WTC11 (cell line): ENCODE data around the gene COL19A1. TPM values are rescaled to one million over a fixed set of nuclear protein-coding genes. Genes with fewer than 3 reads are reported as not detected.

Experiments used
- ATAC-seq: fragments of 200-7000 bp; cut with Tn5 transposase; 2 replicates; pipeline ENCODE4 v1.10.0; 2021; ENCODE audit warnings: mild to moderate bottlenecking, moderate library complexity
- CTCF ChIA-PET: fragments of 300-600 bp; sonication (Branson Sonifier 250); formaldehyde crosslinking; loops from one replicate; lab custom pipeline; 2021; ENCODE audit warnings: antibody characterized with exemption; lab: Charles Lee
- POLR2A ChIA-PET: fragments of 350-600 bp; sonication (Branson Sonifier 250); formaldehyde crosslinking; loops from one replicate; lab custom pipeline; 2021; ENCODE audit warnings: antibody characterized with exemption; lab: Charles Lee
- DNase-seq: peaks from one replicate; pipeline ENCODE4 v3.0.0; 2021; ENCODE audit warnings: low spot score
- H3K27ac Mint-ChIP-seq: 2 replicates; pipeline ENCODE4 v1.8.0; 2021; ENCODE audit warnings: mixed read lengths
- H3K27me3 Mint-ChIP-seq: 2 replicates; pipeline ENCODE4 v1.8.0; 2021; ENCODE audit warnings: low read depth, mild to moderate bottlenecking, moderate library complexity, mixed read lengths
- H3K36me3 Mint-ChIP-seq: 2 replicates; pipeline ENCODE4 v1.8.0; 2021; ENCODE audit warnings: mixed read lengths
- H3K4me1 Mint-ChIP-seq: 2 replicates; pipeline ENCODE4 v1.8.0; 2022; ENCODE audit warnings: mixed read lengths
- H3K4me3 Mint-ChIP-seq: 2 replicates; pipeline ENCODE4 v1.8.0; 2021; ENCODE audit warnings: mild to moderate bottlenecking, moderate library complexity, mixed read lengths
- H3K9me3 Mint-ChIP-seq: 2 replicates; pipeline ENCODE4 v1.8.0; 2021; ENCODE audit warnings: mixed read lengths
- ARID4B ChIP-seq: sonication (generic); formaldehyde crosslinking; IDR thresholded peaks from 2 replicates; pipeline ENCODE4 v1.8.0; 2023; ENCODE audit warnings: missing genetic modification reagents, mild to moderate bottlenecking, borderline replicate concordance
- ESRRA ChIP-seq: sonication (generic); formaldehyde crosslinking; IDR thresholded peaks from 2 replicates; pipeline ENCODE4 v1.8.1; 2022; ENCODE audit warnings: mild to moderate bottlenecking, missing genetic modification reagents, borderline replicate concordance
- FOXJ3 ChIP-seq: sonication (generic); formaldehyde crosslinking; IDR thresholded peaks from 2 replicates; pipeline ENCODE4 v1.9.0; 2021; ENCODE audit warnings: missing genetic modification reagents, mild to moderate bottlenecking, borderline replicate concordance
- FOXK1 ChIP-seq: sonication (generic); formaldehyde crosslinking; IDR thresholded peaks from 2 replicates; pipeline ENCODE4 v1.8.0; 2022; ENCODE audit warnings: mild to moderate bottlenecking, moderate library complexity, missing genetic modification reagents
- HMGA2 ChIP-seq: fragments of 250-450 bp; sonication (Bioruptor Pico); IDR thresholded peaks from 2 replicates; pipeline ENCODE4 v1.4.0; 2021; ENCODE audit warnings: mild to moderate bottlenecking, moderate library complexity
- KAT7 ChIP-seq: sonication (generic); formaldehyde crosslinking; IDR thresholded peaks from 2 replicates; pipeline ENCODE4 v1.8.1; 2023; ENCODE audit warnings: missing genetic modification reagents, mild to moderate bottlenecking, borderline replicate concordance
- RELA ChIP-seq: sonication (generic); formaldehyde crosslinking; IDR thresholded peaks from 2 replicates; pipeline ENCODE4 v1.8.1; 2022; ENCODE audit warnings: missing genetic modification reagents, mild to moderate bottlenecking, borderline replicate concordance
- SOX15 ChIP-seq: fragments of 250-450 bp; sonication (Bioruptor Pico); IDR thresholded peaks from 2 replicates; pipeline ENCODE4 v1.9.0; 2021; ENCODE audit warnings: mild to moderate bottlenecking
- TP53 ChIP-seq: sonication (generic); formaldehyde crosslinking; IDR thresholded peaks from 2 replicates; pipeline ENCODE4 v1.8.1; 2023; ENCODE audit warnings: mild to moderate bottlenecking, missing genetic modification reagents
- USF1 ChIP-seq: sonication (generic); formaldehyde crosslinking; IDR thresholded peaks from 2 replicates; pipeline ENCODE4 v1.8.0; 2022; ENCODE audit warnings: mild to moderate bottlenecking, missing genetic modification reagents
- ZNF263 ChIP-seq: sonication (generic); formaldehyde crosslinking; IDR thresholded peaks from 2 replicates; pipeline ENCODE4 v1.8.1; 2022; ENCODE audit warnings: low read depth, mild to moderate bottlenecking, moderate library complexity, missing genetic modification reagents
- ZNF317 ChIP-seq: sonication (generic); formaldehyde crosslinking; IDR thresholded peaks from 2 replicates; pipeline ENCODE4 v1.8.1; 2023; ENCODE audit warnings: low read depth, mild to moderate bottlenecking, moderate library complexity, missing genetic modification reagents, borderline replicate concordance
- ZNF396 ChIP-seq: fragments of 250-450 bp; sonication (Bioruptor Pico); IDR thresholded peaks from 2 replicates; pipeline ENCODE4 v1.8.0; 2021; ENCODE audit warnings: mild to moderate bottlenecking, moderate library complexity, borderline replicate concordance
- ZNF671 ChIP-seq: fragments of 250-450 bp; sonication (Bioruptor Pico); IDR thresholded peaks from 2 replicates; pipeline ENCODE4 v1.8.0; 2021; ENCODE audit warnings: mild to moderate bottlenecking
- total RNA-seq: library from RNA; stranded (reverse); gene quantifications from 3 replicates; pipeline ENCODE4 v1.2.3, GENCODE V29; 2021
- TF ChIP-seq, protein P1 (sequence below): sonication (generic); formaldehyde crosslinking; IDR thresholded peaks from 2 replicates; pipeline ENCODE4 v1.8.1; 2022; ENCODE audit warnings: mild to moderate bottlenecking, missing genetic modification reagents, moderate library complexity, borderline replicate concordance
- TF ChIP-seq, protein P2 (sequence below): fragments of 250-450 bp; sonication (Bioruptor Pico); IDR thresholded peaks from 2 replicates; pipeline ENCODE4 v1.8.0; 2021; ENCODE audit warnings: mild to moderate bottlenecking
- TF ChIP-seq, protein P3 (sequence below): sonication (generic); formaldehyde crosslinking; IDR thresholded peaks from 2 replicates; pipeline ENCODE4 v1.8.1; 2022; ENCODE audit warnings: low read depth, missing genetic modification reagents, borderline replicate concordance
- TF ChIP-seq, protein P4 (sequence below): sonication (generic); formaldehyde crosslinking; IDR thresholded peaks from 2 replicates; pipeline ENCODE4 v1.8.0; 2022; ENCODE audit warnings: missing genetic modification reagents

Gene COL19A1
- total RNA-seq, 1 experiment from 2014 or later, result not detected

- TF ChIP-seq ZNF671 (no peak), ARID4B (CRISPR knock-in tag) (no peak), RELA (CRISPR knock-in tag) (no peak), KAT7 (CRISPR knock-in tag) (no peak), USF1 (CRISPR knock-in tag) (no peak), FOXJ3 (no peak), ESRRA (CRISPR knock-in tag) (no peak), FOXK1 (CRISPR knock-in tag) (no peak), HMGA2 (no peak), ZNF396 (CRISPR knock-in tag) (no peak), TP53 (CRISPR knock-in tag) (no peak)
- TF ChIP-seq, protein P1, sequence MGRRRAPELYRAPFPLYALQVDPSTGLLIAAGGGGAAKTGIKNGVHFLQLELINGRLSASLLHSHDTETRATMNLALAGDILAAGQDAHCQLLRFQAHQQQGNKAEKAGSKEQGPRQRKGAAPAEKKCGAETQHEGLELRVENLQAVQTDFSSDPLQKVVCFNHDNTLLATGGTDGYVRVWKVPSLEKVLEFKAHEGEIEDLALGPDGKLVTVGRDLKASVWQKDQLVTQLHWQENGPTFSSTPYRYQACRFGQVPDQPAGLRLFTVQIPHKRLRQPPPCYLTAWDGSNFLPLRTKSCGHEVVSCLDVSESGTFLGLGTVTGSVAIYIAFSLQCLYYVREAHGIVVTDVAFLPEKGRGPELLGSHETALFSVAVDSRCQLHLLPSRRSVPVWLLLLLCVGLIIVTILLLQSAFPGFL (CRISPR knock-in tag), result no peak
- TF ChIP-seq, protein P2, sequence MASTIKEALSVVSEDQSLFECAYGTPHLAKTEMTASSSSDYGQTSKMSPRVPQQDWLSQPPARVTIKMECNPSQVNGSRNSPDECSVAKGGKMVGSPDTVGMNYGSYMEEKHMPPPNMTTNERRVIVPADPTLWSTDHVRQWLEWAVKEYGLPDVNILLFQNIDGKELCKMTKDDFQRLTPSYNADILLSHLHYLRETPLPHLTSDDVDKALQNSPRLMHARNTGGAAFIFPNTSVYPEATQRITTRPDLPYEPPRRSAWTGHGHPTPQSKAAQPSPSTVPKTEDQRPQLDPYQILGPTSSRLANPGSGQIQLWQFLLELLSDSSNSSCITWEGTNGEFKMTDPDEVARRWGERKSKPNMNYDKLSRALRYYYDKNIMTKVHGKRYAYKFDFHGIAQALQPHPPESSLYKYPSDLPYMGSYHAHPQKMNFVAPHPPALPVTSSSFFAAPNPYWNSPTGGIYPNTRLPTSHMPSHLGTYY (CRISPR knock-in tag), result no peak
- TF ChIP-seq, protein P3, sequence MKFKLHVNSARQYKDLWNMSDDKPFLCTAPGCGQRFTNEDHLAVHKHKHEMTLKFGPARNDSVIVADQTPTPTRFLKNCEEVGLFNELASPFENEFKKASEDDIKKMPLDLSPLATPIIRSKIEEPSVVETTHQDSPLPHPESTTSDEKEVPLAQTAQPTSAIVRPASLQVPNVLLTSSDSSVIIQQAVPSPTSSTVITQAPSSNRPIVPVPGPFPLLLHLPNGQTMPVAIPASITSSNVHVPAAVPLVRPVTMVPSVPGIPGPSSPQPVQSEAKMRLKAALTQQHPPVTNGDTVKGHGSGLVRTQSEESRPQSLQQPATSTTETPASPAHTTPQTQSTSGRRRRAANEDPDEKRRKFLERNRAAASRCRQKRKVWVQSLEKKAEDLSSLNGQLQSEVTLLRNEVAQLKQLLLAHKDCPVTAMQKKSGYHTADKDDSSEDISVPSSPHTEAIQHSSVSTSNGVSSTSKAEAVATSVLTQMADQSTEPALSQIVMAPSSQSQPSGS (CRISPR knock-in tag), result no peak
- TF ChIP-seq, all 79 proteins: peak for 0
- DNase-seq, result no peak
- Mint-ChIP-seq H3K27me3 (no peaks in the 10 kb centered on the region; the same call in 1 of the 2 replicates), H3K4me1 (no peaks in the 10 kb centered on the region), H3K4me3 (no peak overlapping the region), H3K9me3 (no peaks in the 10 kb centered on the region), H3K27ac (no peak overlapping the region), H3K36me3 (no peaks in the 10 kb centered on the region)
- ChIA-PET CTCF (interaction anchor here (1.3 kb wide), 1 partner anchor 140 kb away, joined by 3 read pairs; the partner anchor contains the start of gene LMBRD1), POLR2A (no interaction called here)
- no peak for ATAC-seq
Measured at GRCh38 chr6:69936674-69937363, 70.5 kb downstream of the COL19A1 start.

DNA sequence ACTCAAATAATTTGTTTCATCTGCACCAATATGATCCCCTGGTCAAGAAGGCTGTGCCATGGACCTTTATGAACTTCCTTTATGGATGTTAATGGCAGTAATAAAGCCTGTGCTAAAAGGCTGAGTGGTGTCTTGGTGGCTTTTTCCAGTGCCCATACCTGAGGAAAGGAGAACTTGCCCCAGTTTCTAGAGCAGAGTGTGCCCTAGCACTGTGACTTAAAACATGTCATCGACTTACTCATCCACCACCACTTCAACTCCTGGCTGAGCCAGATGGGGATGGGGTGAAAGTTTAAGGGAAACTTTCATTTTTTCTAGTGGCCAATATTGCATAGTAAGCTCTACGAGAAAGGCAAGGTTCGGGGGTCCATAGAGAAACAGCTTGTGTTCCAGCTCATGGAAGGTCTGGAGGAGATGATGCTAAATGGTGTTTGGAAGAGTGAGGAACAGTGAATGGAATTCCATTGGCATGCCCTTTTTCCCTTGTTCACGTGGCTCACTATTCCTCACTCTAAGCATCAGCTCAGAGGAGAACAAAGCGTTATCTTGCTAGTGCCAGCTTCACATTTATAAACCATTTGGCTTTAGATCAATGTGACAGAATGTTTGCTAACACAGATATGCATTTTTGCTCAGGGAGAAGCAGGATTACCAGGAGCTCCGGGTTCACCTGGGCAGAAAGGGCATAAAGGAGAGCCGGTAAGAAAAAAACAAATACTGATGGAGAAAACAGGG, 71.2 kb downstream of the COL19A1 start:
- DNase-seq (no peak), ATAC-seq (no peak)
- ChIA-PET POLR2A (no interaction called here), CTCF (interaction anchor here (1.3 kb wide), 1 partner anchor 141 kb away, joined by 3 read pairs; the partner anchor contains the start of gene LMBRD1)
- H3K27ac Mint-ChIP-seq, result no peak overlapping the region
- no peaks in the 10 kb centered on the region; the same call in 1 of the 2 replicates for H3K27me3 Mint-ChIP-seq
- H3K4me3 Mint-ChIP-seq, result no peak overlapping the region
- H3K4me1 Mint-ChIP-seq, result no peaks in the 10 kb centered on the region
- no peaks in the 10 kb centered on the region for H3K36me3 Mint-ChIP-seq
- H3K9me3 Mint-ChIP-seq, result no peaks in the 10 kb centered on the region
- no peak for TF ChIP-seq ZNF317 (CRISPR knock-in tag)
- no peak for TF ChIP-seq SOX15 (CRISPR knock-in tag)
- TF ChIP-seq ZNF263, result no peak
- no peak for TF ChIP-seq ZNF396 (CRISPR knock-in tag)
- TF ChIP-seq, protein P4, sequence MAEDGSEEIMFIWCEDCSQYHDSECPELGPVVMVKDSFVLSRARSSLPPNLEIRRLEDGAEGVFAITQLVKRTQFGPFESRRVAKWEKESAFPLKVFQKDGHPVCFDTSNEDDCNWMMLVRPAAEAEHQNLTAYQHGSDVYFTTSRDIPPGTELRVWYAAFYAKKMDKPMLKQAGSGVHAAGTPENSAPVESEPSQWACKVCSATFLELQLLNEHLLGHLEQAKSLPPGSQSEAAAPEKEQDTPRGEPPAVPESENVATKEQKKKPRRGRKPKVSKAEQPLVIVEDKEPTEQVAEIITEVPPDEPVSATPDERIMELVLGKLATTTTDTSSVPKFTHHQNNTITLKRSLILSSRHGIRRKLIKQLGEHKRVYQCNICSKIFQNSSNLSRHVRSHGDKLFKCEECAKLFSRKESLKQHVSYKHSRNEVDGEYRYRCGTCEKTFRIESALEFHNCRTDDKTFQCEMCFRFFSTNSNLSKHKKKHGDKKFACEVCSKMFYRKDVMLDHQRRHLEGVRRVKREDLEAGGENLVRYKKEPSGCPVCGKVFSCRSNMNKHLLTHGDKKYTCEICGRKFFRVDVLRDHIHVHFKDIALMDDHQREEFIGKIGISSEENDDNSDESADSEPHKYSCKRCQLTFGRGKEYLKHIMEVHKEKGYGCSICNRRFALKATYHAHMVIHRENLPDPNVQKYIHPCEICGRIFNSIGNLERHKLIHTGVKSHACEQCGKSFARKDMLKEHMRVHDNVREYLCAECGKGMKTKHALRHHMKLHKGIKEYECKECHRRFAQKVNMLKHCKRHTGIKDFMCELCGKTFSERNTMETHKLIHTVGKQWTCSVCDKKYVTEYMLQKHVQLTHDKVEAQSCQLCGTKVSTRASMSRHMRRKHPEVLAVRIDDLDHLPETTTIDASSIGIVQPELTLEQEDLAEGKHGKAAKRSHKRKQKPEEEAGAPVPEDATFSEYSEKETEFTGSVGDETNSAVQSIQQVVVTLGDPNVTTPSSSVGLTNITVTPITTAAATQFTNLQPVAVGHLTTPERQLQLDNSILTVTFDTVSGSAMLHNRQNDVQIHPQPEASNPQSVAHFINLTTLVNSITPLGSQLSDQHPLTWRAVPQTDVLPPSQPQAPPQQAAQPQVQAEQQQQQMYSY (CRISPR knock-in tag), result no peak
